Measurements from ENCODE around the gene ANKRD44.

ANKRD44 gene

GRCh38 chr2:197092431-197092830 lies 218.1 kb downstream of the ANKRD44 start:
- TF ChIP-seq, protein P1, sequence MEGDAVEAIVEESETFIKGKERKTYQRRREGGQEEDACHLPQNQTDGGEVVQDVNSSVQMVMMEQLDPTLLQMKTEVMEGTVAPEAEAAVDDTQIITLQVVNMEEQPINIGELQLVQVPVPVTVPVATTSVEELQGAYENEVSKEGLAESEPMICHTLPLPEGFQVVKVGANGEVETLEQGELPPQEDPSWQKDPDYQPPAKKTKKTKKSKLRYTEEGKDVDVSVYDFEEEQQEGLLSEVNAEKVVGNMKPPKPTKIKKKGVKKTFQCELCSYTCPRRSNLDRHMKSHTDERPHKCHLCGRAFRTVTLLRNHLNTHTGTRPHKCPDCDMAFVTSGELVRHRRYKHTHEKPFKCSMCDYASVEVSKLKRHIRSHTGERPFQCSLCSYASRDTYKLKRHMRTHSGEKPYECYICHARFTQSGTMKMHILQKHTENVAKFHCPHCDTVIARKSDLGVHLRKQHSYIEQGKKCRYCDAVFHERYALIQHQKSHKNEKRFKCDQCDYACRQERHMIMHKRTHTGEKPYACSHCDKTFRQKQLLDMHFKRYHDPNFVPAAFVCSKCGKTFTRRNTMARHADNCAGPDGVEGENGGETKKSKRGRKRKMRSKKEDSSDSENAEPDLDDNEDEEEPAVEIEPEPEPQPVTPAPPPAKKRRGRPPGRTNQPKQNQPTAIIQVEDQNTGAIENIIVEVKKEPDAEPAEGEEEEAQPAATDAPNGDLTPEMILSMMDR (IDR thresholded peaks at IDR 0.05; ENCODE audit: low read depth, low read length, missing control alignments) = no peak
- H3K4me3 ChIP-seq (replicated peaks; ENCODE audit: low read depth, low read length) = no peak overlapping the region
- DNase-seq (ENCODE audit: extremely low read depth, low read depth) = no peak

DNA sequence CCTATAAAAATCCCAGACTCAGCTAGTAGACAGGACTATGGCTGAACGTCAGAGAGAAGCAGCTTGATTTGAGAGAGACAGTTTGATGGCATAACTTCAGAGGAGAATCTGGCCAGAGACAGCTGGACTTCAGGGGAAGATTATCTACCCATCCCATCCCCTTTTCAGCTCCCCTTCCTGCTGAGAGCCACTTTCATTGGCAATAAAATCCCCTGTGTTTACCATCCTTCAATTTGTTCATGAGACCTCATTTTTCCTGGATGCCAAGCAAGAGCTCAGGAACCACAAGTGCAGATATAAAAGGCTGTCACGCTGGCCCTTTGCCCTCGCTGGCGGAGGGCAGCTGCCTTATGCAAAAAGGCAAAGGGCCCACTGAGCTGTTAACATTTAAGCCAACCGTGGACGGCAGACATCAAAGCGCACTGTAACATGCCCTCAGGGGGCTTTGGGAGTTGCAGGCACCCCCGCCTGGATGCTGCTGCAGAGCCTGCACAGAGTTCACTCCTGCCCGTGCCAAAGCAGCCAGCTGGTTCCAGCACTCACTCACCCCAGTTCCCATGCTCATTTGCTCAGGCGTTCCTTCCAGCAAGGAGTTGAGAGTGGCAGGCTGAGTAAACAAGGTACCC lies 219.7 kb downstream of the ANKRD44 start:
- TF ChIP-seq, protein P1 (IDR thresholded peaks at IDR 0.05; ENCODE audit: low read depth, low read length, missing control alignments) = no peak
- no peak for DNase-seq (ENCODE audit: extremely low read depth, low read depth)
- no peak overlapping the region for H3K4me3 ChIP-seq (replicated peaks; ENCODE audit: low read depth, low read length)

- DNase-seq (ENCODE audit: extremely low read depth, low read depth) = no peak
- no peak overlapping the region for H3K4me3 ChIP-seq (replicated peaks; ENCODE audit: low read depth, low read length)
- TF ChIP-seq, protein P1 (IDR thresholded peaks at IDR 0.05; ENCODE audit: low read depth, low read length, missing control alignments) = no peak
These were observed 220.9 kb downstream of the ANKRD44 start for GRCh38 chr2:197089655-197090054.

GRCh38 chr2:197088694-197089093 lies 221.9 kb downstream of the ANKRD44 start:
- no peak overlapping the region for H3K4me3 ChIP-seq (replicated peaks; ENCODE audit: low read depth, low read length)
- no peak for DNase-seq (ENCODE audit: extremely low read depth, low read depth)
- TF ChIP-seq, protein P1 (IDR thresholded peaks at IDR 0.05; ENCODE audit: low read depth, low read length, missing control alignments) = no peak

GRCh38 chr2:197086500-197086899 lies 224.1 kb downstream of the ANKRD44 start:
- TF ChIP-seq, protein P1 (IDR thresholded peaks at IDR 0.05; ENCODE audit: low read depth, low read length, missing control alignments) = no peak
- no peak for DNase-seq (ENCODE audit: extremely low read depth, low read depth)
- no peak overlapping the region for H3K4me3 ChIP-seq (replicated peaks; ENCODE audit: low read depth, low read length)

GRCh38 chr2:197085665-197086064 lies 224.9 kb downstream of the ANKRD44 start:
- H3K4me3 ChIP-seq (replicated peaks; ENCODE audit: low read depth, low read length) = no peak overlapping the region
- TF ChIP-seq, protein P1 (IDR thresholded peaks at IDR 0.05; ENCODE audit: low read depth, low read length, missing control alignments) = no peak
- no peak for DNase-seq (ENCODE audit: extremely low read depth, low read depth)

GRCh38 chr2:197081294-197081693 lies 229.3 kb downstream of the ANKRD44 start:
- TF ChIP-seq, protein P1 (IDR thresholded peaks at IDR 0.05; ENCODE audit: low read depth, low read length, missing control alignments) = no peak
- no peak for DNase-seq (ENCODE audit: extremely low read depth, low read depth)
- no peak overlapping the region for H3K4me3 ChIP-seq (replicated peaks; ENCODE audit: low read depth, low read length)

Data from HFF-Myc (cell line).